Psoas muscle (tissue), 8 donors: Measurements from ENCODE around the gene COLQ. TPM values are rescaled to one million over a fixed set of nuclear protein-coding genes. Genes with fewer than 3 reads are reported as not detected.

ENCODE experiments used
- ATAC-seq, 4 donors: fragments of 200-7000 bp; cut with Tn5 transposase; one replicate each; pipeline ENCODE4 v1.9.1; 2020; ENCODE audit warnings: moderate library complexity in 3 of 4, mild to moderate bottlenecking in 2 of 4
- DNase-seq, 2 donors: peaks; one replicate each; pipeline ENCODE4 v3.0.0-alpha.2; 2020
- H3K27ac ChIP-seq: fragments of 200-600 bp; one replicate; pipeline ENCODE4 v1.8.0; 2022
- H3K27me3 ChIP-seq, 3 donors: fragments of 200-600 bp in 1 of 3; one replicate each; pipeline versions ENCODE4 v1.6.1 to v1.8.0; 2013 to 2022; ENCODE audit warnings: low read length in 2 of 3, mild to moderate bottlenecking in 2 of 3, moderate library complexity in 1 of 3; ENCODE audit not compliant: insufficient read depth in 3 of 3
- H3K36me3 ChIP-seq, 2 donors: fragments of 200-600 bp in 1 of 2; one replicate each; pipeline versions ENCODE4 v1.6.1 to v1.8.0; 2013 to 2022; ENCODE audit warnings: low read depth in 1 of 2, mild to moderate bottlenecking in 1 of 2, moderate library complexity in 1 of 2; ENCODE audit not compliant: insufficient read depth in 1 of 2
- H3K4me1 ChIP-seq: fragments of 200-600 bp; one replicate; pipeline ENCODE4 v1.8.0; 2022
- H3K4me3 ChIP-seq: fragments of 200-600 bp; one replicate; pipeline ENCODE4 v1.8.0; 2022; ENCODE audit warnings: mild to moderate bottlenecking
- H3K9me3 ChIP-seq: fragments of 200-600 bp; one replicate; pipeline ENCODE4 v1.8.0; 2022
- WGBS, 3 donors: extraction: QIAGEN DNeasy Blood & Tissue Kit; methylation state at CpG; one replicate each; pipeline versions ENCODE4 v1.1.6 to v1.1.7; 2013; 5-methylcytosine and 5-hydroxymethylcytosine counted together
- intact Hi-C, 2 donors: fragments of 100-400 bp; cut with DNase I; formaldehyde crosslinking; loops; one replicate each; pipeline versions ENCODE4 v1.11.0 to v1.14.2; 2022
- polyA plus RNA-seq, 3 donors: library from polyadenylated mRNA; stranded (reverse); fragments of 200-250 nt; gene quantifications; one replicate each; pipeline ENCODE4 v1.2.3, GENCODE V29; 2013
- total RNA-seq, 4 donors: library from RNA; stranded (reverse); fragmentation: NEBNext Ultra II Directional in 2 of 4; extraction: Animal tissue kit (Norgen Biotek cat#: 25700) in 2 of 4; gene quantifications; one replicate each; pipeline versions ENCODE4 v1.2.1 to v1.2.4, GENCODE V29; 2021 to 2023
- TF ChIP-seq, protein P1 (sequence below): fragments of 200-600 bp; IDR thresholded peaks from one replicate; pipeline ENCODE4 v1.8.0; 2022; ENCODE audit warnings: antibody characterized with exemption
- donor health status: healthy with polysubstance abuse.
- donor health status: DM: no; HTN: no; CAD: no; lungs with moderate emphysema.
- donor health status: Bipolar disorder and iron deficiency.
- donor health status: healthy.
- donor health status: DM: yes; HTN: yes; CAD: no.
- donor health status: DM: no; HTN: no; CAD: no.
- donor health status: DM: no; HTN: no; CAD: no.
- donor health status: DM: yes; HTN: yes; CAD: no.

The COLQ gene
- total and polyA plus RNA-seq, 7 donors: 4.6 to 18.2 (median 10.0) TPM

- TF ChIP-seq, protein P1, sequence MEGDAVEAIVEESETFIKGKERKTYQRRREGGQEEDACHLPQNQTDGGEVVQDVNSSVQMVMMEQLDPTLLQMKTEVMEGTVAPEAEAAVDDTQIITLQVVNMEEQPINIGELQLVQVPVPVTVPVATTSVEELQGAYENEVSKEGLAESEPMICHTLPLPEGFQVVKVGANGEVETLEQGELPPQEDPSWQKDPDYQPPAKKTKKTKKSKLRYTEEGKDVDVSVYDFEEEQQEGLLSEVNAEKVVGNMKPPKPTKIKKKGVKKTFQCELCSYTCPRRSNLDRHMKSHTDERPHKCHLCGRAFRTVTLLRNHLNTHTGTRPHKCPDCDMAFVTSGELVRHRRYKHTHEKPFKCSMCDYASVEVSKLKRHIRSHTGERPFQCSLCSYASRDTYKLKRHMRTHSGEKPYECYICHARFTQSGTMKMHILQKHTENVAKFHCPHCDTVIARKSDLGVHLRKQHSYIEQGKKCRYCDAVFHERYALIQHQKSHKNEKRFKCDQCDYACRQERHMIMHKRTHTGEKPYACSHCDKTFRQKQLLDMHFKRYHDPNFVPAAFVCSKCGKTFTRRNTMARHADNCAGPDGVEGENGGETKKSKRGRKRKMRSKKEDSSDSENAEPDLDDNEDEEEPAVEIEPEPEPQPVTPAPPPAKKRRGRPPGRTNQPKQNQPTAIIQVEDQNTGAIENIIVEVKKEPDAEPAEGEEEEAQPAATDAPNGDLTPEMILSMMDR: no peak
- Histone ChIP-seq H3K4me3 (no peak overlapping the region), H3K4me1 (peaks cover 67% of the 10 kb centered on the region), H3K27ac (peak overlapping the region; percentile 85), H3K9me3 (no peaks in the 10 kb centered on the region), H3K36me3 (no peaks in the 10 kb centered on the region), H3K27me3 (no peaks in the 10 kb centered on the region)
- 28 to 46% (median 38%) methylated on average over 4 of the region's 4 CpGs for WGBS, 3 donors
- ATAC-seq (peak in 2 of 4 donors; percentile 8 to 11), DNase-seq (no peak)
- intact Hi-C loops: loop anchor here in 1 of 2 donors (2.0 kb wide), 1 partner anchor 23 kb away; the partner anchor contains the start of gene COLQ
These were observed 23.5 kb downstream of the COLQ start for GRCh38 chr3:15497964-15498363.

- peaks cover 67% of the 10 kb centered on the region for H3K4me1 ChIP-seq
- intact Hi-C loops: no loop called here
- 25 to 29% (median 29%) methylated on average over 8 of the region's 8 CpGs for WGBS, 3 donors
- peak overlapping the region; percentile 85 for H3K27ac ChIP-seq
- H3K36me3 ChIP-seq: no peaks in the 10 kb centered on the region
- ATAC-seq (peak; percentile 15 to 32 (median 23)), DNase-seq (no peak)
- H3K4me3 ChIP-seq: peak overlapping the region; percentile 35
- TF ChIP-seq, protein P1: no peak
- no peaks in the 10 kb centered on the region for H3K9me3 ChIP-seq
- H3K27me3 ChIP-seq: no peaks in the 10 kb centered on the region
These were observed 25.2 kb downstream of the COLQ start for GRCh38 chr3:15496341-15496664.

DNA sequence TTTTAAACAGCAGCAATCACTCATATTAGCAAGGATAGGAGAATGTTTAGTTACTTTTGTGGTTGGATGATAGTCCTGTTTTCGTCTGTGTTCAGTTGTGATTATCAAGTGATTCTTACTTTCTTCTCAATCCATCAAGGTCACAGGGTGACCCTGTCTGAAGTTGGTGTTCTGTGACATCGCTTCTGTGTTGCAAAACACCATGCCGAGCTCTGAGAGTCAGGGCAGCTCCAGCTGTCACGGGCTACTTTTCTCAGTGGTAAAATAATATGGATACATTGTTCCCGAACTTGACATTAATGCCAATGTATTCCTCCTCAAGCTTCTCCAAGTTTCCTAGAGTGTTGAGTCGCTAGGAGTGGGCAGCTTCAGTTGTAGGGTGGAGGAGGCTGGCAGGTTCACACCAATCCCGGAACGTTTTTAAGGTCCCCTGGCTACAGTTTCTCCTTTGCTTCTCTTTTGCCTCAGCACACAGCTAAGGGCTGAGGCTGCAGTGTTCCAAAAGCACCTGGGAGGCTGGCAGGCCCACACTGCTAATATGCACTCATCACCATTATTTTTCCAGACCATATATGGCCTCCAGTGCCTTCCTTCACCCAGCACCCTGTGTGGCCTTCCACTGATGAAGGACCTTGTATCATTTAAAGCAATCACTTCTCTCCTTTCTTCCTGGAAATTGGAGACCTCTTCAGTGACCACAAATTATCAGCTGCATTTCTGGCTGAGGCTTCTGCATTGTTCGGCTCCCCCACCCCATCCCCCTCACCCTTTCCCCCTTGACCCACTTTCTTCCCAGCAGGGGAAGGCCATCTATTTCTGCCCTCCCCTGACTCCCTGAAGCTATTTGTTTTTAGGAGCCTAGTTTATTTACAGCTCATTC is 25.8 kb downstream of the COLQ start:
- ATAC-seq: peak; percentile 33 to 62 (median 34)
- no peak for DNase-seq
- Histone ChIP-seq H3K9me3 (no peaks in the 10 kb centered on the region), H3K4me1 (peaks cover 63% of the 10 kb centered on the region), H3K4me3 (peak overlapping the region; percentile 35), H3K36me3 (no peaks in the 10 kb centered on the region), H3K27ac (peak overlapping the region; percentile 85), H3K27me3 (no peaks in the 10 kb centered on the region)
- TF ChIP-seq, protein P1: no peak
- WGBS, 3 donors: 26 to 41% (median 26%) methylated on average over 9 of the region's 9 CpGs
- intact Hi-C loops: loop anchor here in 1 of 2 donors (2.0 kb wide), 1 partner anchor 27 kb away; no protein-coding TSS in a partner anchor

- peaks cover 0 to 2% of the 10 kb centered on the region in 2 donors for H3K36me3 ChIP-seq
- H3K4me1 ChIP-seq: peaks cover 40% of the 10 kb centered on the region
- WGBS, 3 donors: 95 to 96% (median 96%) methylated on average over 5 of the region's 5 CpGs
- TF ChIP-seq, protein P1: no peak
- H3K4me3 ChIP-seq: no peak overlapping the region
- no peak for DNase-seq
- no peaks in the 10 kb centered on the region for H3K9me3 ChIP-seq
- H3K27me3 ChIP-seq: no peaks in the 10 kb centered on the region
- no peak overlapping the region for H3K27ac ChIP-seq
- intact Hi-C loops: no loop called here
- no peak for ATAC-seq
These were observed 28.1 kb downstream of the COLQ start for GRCh38 chr3:15493436-15493835.
